ENCODE results near the gene PIP5KL1.

DNA sequence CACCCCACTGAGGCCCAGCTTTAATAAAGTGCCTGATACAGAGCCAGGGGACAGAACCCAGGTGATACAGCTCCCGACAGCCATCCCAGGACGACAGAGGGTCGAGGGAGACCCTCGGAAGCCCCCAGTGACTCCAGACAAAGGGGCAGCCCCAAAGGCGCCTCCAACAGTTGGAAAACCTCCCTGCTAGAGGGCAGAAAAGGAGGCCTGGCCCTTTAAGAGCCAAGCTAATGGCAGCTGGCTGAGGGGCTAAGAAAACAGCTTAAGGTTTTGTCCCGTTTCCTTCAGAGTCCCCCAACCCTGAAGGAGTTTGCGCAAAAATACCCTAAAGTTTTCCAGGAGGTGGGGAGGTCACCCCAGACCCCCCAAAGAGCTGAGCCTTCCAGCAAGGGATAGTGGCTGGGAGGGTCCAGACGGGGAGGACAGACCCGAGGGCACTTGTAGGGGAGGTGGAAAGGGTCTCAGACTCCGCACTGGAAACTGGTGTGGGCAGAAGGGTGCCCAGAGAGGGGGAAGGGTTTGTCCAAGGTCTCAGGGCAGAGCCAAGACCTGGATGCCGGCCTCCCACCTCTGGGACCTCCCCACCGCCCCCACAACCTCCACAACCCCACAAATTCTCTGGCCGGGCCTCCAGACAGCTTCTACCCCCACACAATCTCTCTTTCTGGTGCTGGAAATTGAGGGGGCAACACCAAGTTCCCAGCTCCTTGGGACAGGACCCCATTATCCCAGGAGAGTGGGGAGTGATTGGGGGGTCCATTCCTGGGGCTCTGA, 44.9 kb downstream of the PIP5KL1 start:
- TF ChIP-seq, protein P1, sequence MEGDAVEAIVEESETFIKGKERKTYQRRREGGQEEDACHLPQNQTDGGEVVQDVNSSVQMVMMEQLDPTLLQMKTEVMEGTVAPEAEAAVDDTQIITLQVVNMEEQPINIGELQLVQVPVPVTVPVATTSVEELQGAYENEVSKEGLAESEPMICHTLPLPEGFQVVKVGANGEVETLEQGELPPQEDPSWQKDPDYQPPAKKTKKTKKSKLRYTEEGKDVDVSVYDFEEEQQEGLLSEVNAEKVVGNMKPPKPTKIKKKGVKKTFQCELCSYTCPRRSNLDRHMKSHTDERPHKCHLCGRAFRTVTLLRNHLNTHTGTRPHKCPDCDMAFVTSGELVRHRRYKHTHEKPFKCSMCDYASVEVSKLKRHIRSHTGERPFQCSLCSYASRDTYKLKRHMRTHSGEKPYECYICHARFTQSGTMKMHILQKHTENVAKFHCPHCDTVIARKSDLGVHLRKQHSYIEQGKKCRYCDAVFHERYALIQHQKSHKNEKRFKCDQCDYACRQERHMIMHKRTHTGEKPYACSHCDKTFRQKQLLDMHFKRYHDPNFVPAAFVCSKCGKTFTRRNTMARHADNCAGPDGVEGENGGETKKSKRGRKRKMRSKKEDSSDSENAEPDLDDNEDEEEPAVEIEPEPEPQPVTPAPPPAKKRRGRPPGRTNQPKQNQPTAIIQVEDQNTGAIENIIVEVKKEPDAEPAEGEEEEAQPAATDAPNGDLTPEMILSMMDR (conservative IDR thresholded peaks at IDR 0.05; ENCODE audit: low read length) = no peak
- TF ChIP-seq EZH2phosphoT487 (IDR thresholded peaks at IDR 0.05; ENCODE audit: borderline replicate concordance) = no peak
